ENCODE measurements around the gene TIGD6.

GRCh38 chr5:149948993-149949392 is 51.5 kb downstream of the TIGD6 start:
- TF ChIP-seq CTCF (IDR thresholded peaks at IDR 0.05; ENCODE audit: low read depth, low read length) (no peak), MAX (IDR thresholded peaks at IDR 0.05; ENCODE audit: low read depth, low read length) (no peak), POLR2A (IDR thresholded peaks at IDR 0.05; ENCODE audit: extremely low read depth, insufficient read length) (no peak)
